Measurements from ENCODE around the gene FRMPD2.
A peak's percentile ranks its signal among the peaks of the same experiment; 100 is the strongest.

The FRMPD2 gene, protein sequence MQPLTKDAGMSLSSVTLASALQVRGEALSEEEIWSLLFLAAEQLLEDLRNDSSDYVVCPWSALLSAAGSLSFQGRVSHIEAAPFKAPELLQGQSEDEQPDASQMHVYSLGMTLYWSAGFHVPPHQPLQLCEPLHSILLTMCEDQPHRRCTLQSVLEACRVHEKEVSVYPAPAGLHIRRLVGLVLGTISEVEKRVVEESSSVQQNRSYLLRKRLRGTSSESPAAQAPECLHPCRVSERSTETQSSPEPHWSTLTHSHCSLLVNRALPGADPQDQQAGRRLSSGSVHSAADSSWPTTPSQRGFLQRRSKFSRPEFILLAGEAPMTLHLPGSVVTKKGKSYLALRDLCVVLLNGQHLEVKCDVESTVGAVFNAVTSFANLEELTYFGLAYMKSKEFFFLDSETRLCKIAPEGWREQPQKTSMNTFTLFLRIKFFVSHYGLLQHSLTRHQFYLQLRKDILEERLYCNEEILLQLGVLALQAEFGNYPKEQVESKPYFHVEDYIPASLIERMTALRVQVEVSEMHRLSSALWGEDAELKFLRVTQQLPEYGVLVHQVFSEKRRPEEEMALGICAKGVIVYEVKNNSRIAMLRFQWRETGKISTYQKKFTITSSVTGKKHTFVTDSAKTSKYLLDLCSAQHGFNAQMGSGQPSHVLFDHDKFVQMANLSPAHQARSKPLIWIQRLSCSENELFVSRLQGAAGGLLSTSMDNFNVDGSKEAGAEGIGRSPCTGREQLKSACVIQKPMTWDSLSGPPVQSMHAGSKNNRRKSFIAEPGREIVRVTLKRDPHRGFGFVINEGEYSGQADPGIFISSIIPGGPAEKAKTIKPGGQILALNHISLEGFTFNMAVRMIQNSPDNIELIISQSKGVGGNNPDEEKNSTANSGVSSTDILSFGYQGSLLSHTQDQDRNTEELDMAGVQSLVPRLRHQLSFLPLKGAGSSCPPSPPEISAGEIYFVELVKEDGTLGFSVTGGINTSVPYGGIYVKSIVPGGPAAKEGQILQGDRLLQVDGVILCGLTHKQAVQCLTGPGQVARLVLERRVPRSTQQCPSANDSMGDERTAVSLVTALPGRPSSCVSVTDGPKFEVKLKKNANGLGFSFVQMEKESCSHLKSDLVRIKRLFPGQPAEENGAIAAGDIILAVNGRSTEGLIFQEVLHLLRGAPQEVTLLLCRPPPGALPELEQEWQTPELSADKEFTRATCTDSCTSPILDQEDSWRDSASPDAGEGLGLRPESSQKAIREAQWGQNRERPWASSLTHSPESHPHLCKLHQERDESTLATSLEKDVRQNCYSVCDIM (N-terminal part only)

DNA sequence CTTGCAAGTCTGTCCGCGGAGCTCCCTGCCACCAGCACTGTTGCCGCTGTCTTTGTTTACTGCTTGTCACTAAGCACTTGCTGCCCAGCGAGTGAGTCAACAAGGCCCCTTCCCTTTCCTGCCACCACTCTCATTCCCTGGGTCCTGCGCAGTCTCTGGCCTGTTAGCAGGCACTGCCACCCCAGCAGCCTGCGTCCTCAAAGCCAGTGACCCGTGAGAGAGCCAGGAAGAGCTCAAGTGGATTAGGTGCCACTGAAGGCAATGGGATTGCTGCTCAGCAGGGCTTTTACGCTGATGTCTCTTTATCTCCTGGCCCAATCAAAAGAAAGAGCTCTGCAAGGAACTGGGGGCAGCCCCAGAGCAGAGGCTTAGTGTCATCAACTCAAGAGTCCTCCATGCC lies at the start of gene FRMPD2:
Gene FRMPD2 (minus strand): TSS at position 61 of the 400 bp plus-strand sequence. CDS start 129 bp downstream, outside the sequence.
- no peak for DNase-seq

DNA sequence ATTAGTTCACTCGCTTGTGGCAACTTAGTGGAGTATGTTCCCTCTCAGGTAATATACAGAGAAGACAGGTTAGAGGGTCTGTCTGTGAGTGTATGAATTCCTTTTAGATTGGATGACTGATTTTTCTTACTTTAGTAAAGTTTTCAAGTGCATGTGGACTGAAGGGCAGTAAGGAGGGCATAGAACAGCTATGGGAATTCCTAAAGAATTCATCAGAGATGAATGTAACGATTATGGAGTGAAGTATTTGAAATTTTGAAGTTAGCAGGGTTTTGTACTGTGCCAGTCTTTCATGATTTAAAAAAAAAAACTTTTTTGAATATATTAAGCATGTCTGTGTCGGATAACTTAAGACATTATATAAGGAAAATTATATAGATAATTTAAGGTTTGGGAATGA lies 47.5 kb upstream of the FRMPD2 start:
- DNase-seq: no peak

DNA sequence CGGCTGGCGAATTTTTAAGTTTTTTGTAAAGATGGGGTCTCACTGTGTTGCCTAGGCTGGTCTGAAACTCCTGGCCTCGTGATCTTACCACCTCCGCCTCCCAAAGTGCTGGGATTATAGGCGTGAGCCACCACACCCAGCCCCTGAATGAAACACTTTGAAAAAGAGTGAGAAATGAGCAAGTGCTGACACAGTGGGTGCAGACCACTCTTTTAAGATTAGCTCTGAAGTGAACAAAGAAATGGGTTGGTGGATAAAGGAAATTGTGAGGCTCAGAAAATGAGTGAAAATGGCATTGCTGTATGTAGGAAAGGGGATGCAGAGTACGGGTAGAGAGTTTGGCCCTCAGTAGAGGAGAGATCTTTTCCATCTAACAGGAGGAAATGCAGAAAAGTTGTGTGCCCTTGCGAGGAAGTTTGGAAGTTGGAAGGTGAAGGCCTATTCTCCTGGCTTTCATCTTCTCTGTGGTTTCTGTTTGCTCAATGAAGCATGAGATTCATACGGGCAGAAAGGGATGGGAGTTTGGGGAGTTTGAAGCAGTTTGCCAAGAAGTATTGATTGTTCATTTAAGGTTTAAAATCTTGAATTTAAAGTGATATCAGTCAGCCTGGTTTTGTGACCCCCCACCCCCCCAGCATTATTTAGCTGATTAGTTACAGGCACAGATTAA lies 43.0 kb upstream of the FRMPD2 start:
- no peak for DNase-seq

GRCh38 chr10:48316236-48316635 lies 41.7 kb upstream of the FRMPD2 start:
- no peak for DNase-seq

DNA sequence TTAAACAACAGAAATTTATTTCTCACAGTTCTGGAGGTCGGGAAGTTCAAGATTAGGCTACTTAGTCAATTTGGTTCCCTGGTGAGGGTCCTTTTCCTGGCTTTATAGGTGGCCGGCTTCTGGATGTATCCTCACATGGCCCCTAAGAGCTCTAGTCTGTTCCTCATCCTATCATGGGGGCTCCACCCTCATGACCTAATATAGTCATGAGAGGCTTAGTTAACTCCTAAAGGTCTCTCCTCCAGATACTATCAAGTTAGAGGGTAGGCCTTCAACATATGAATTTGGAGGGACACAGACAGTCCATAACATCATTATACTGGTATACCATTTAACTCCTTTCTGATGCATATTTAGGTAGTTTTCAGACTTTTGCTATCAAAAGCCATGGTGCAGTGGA lies 39.6 kb upstream of the FRMPD2 start:
- no peak for DNase-seq

GRCh38 chr10:48309711-48310226 lies 35.3 kb upstream of the FRMPD2 start:
- DNase-seq: peak; percentile 17

DNA sequence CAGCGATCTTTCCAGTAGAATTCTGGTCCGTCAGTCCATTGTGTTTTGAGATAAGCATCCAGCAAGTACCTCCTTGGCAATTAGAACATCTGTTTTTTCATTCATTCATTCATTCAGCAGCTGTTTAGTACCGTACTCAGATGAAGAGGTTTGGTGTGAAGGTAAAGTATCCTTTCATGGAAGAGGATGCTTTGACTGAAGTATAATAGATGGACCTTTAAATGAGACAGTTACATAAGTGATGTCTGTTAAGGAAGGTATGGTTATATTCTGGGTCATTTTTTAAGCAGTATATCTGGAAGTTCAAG lies 33.2 kb upstream of the FRMPD2 start:
- DNase-seq: no peak

DNA sequence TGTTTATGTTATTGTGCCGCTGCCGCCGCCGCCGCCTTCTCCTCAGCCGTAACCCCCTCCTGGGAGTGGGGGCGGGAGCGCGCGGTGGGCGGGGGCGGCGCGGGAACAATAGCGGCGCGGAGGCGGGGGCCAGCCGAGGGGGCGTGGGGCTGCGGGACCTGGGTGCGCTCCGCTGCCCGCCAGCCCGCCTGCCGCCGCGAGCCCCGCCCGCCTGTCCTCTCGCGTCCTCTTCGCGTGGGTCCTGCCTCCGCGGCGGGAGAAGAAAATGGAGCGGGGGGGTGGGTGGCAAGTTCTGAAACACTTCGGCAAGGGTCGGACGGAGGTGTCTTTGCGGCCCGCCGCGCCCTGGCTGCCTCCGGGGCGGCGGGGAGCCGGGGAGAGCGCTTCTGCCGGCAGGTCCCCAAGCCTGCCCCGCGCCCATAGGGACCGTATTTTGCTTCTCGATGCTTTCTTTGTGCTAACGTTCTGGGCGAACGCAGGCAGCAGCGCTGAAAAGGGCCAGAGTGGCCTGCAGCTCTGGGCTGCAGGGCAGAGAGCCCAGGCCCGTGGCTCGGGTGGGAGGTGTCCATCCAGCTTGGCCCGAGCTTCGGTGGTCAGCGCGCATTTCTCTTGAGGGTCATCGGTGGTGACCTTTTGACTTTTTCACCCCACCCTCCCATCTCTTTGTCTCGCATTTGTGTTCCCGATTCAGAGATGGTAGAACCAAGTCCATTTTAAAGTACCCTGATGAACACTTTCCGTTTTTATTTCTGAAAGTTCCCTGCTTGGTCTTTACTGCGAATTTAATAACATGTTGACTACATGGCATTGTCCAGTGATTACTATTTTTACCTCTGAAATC lies 32.6 kb upstream of the FRMPD2 start:
- peak; percentile 67 for DNase-seq

DNA sequence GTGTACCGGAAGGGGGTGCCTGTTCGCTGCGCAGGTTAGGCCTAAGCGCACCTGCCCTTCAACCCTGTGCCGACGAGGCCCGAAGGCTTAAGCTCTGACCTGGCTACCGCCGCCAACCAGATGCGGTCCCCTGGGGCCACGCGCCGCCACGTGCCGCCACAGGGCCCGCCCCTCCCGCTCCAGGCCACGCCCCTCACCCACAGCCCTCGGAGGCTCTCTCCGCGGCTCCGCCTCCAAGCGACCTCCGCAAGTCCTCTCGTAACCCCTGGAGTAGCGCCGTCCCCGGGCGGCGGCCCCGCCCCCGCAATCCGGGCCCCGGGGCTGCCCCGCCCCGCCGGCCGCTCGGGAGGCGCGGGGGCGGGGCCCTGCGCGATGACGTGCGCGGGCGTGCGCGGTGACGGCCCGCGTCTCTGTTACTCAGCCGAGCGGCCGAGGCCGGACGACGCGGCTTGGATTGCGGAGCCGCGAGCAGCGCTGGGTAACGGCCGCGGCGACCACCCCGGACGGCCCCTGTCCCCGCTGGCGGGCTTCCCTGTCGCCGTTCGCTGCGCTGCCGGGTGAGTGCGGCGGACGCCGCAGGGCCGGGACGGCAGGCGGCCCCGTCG lies 31.9 kb upstream of the FRMPD2 start, which contains the start of gene MAPK8:
Gene MAPK8 (plus strand): TSS at position 413 of the 605 bp plus-strand sequence. CDS start 94,984 bp downstream, outside the sequence.
- DNase-seq: peak; percentile 92

DNA sequence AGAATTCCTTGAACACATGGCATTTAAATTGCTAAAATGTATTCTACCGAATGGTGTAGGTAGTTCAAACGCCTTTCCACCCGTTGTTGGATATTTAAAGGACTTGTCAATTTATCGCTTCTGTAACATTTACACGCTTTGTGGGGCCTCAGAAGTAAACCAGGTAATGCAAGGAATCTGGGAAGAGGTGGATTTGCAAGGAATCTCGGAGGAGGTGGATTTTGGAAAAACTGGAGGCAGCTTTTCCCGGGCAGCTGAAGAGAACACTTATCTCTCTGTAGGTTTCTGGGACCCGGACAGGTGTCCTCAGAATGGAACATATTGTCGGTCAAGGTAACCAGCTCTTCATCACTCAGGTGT lies 31.4 kb upstream of the FRMPD2 start:
- DNase-seq: no peak

DNA sequence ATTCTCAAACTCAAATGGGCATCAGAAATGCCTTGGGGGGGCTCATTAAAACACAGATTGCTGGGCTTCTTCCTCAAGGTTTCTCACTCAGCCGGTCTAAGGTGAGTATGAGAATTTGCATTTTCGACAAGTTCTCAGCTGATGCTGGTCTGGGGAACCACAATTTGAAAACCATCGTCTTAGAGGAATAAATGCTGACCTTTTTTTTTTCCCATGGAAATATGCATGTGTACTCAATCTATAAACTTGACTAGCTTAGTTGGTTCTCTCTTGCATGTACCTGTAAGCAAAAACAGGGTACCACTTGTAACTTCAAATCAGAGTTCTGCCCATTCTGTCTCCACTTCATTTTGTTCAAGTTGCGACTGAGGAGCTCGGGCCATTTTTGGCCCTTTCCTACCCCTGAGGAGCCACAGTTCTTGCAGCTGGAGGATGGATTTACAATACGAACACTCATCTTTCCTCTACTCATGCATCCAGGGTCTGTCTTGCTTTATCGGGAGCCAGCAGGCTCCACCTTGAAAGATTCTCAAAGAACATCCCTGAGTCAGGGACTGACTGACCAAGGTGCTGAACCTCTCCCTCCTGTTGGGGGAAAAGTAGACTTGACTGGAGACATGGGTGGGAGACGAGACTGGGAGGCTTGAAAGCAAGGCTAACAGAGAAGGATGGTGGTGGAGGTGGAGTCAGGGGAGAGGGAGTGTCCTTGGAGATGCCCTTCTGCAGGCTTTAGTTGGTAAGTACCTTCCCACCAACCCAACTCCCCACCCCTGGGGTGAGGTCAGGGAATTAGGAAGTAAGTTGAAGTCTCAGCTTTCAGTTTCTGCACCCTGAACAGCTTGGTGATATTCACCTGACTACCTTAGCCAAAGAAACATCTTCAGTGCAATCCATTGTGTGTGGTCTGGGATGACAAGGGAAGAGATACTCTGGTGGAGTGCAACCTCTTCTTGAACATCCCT lies 28.3 kb upstream of the FRMPD2 start:
- DNase-seq: no peak

- no peak for DNase-seq
Observed at GRCh38 chr10:48300556-48300955, 26.1 kb upstream of the FRMPD2 start.

DNA sequence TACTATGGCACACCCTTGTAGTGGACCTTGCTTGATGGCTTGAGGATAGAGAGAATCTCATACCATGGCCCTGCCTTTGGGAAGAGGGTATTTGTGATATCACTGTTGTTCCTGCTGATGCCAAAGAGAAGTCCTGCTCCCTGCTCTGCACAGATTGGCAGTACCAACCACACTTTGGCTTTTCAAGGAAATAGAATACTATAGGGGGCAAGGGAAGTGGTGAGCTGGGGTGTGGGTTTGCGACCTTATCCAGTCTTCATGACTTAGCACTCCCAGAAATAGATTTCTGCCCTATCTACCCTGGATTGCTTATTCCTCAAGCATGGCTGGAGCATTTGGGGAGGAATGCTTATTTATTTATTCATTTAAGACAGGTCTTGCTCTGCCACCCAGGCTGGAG lies 25.2 kb upstream of the FRMPD2 start:
- DNase-seq: no peak

- no peak for DNase-seq
Observed at GRCh38 chr10:48299066-48299465, 24.6 kb upstream of the FRMPD2 start.

DNA sequence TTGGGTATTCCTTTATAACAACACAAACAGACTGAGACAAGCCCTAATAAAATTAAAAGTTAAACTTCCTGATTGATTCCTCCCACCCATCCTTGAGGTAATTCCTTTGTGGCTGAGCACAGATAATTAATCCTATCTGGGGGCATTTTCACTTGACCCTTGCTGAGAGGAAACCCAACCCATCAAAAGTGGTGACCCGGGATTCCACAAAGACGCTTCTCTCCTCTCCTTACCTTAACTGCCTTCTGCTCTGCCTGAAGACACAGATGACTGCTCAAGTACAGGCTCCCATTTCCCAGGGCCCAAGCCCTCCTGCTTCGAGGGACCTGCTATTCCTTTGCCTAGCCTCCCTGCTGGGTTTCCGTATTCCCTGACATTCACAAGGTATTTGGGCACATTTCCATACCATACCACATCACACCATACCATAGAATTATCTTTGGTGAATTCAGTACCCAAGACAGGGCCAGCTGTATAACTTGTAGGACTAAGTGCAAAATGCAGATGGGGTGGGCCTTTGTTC lies 22.1 kb upstream of the FRMPD2 start:
- DNase-seq: no peak

GRCh38 chr10:48294431-48294830 lies 19.9 kb upstream of the FRMPD2 start:
- DNase-seq: no peak

DNA sequence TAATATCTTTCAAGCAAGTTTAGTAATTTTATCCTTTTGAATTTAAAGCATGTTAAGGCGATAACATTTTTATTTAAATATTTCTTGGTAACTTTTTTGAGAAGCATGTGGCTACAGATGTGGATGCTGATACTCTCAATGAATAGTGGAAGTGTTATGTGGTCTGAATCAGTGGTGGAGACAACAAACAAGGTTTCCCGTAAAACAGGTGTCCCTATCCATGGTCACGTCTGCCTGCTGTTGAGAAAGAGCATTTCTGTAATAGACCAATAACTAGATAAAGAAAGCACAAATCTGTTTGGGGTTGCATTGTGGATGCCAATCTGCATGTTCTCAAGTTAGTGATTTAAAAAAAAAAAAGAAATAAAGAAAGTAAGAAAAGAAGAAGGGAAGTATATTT lies 18.1 kb upstream of the FRMPD2 start:
- DNase-seq: no peak

DNA sequence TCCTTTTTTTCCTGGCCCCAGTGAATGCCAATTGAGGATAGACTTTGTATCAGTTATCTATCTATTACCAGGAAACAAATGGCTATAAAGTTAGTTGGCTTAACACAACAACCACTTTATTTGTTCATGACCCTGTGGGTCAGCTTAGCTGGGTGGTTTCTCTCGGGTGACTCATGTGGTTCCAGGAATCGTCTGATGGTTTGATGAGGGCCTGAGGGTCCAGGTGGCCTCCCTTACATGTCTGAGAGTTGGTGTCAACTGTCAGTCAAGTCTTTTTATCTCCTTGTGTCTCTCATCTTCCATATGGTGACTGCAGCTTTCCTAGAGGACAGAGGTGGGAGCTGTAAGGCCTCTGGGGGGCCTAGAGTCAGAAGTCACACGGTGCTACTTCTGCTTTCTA lies 16.7 kb upstream of the FRMPD2 start:
- no peak for DNase-seq

- no peak for DNase-seq
Observed at GRCh38 chr10:48290286-48290685, 15.8 kb upstream of the FRMPD2 start.
